Loucy (cell line): Measurements from ENCODE around the gene CCDC138.

Experiments
- H2AFZ ChIP-seq: fragments of 200-600 bp; sonication (generic); 2 replicates; pipeline ENCODE4 v1.6.0; 2016; ENCODE audit warnings: antibody characterized with exemption, mild to moderate bottlenecking, low read length, moderate library complexity
- H3F3A ChIP-seq: fragments of 200-600 bp; 2 replicates; pipeline ENCODE4 v1.6.0; 2016; ENCODE audit warnings: antibody characterized with exemption, low read depth, mild to moderate bottlenecking
- H3K27me3 ChIP-seq: fragments of 200-600 bp; sonication (generic); 2 replicates; pipeline ENCODE4 v1.6.1; 2014; ENCODE audit warnings: low read length, mild to moderate bottlenecking; ENCODE audit not compliant: insufficient read depth, poor library complexity, severe bottlenecking
- H3K36me3 ChIP-seq: fragments of 200-600 bp; sonication (generic); 2 replicates; pipeline ENCODE4 v1.6.1; 2016; ENCODE audit warnings: low read length; ENCODE audit not compliant: insufficient read depth
- H3K4me1 ChIP-seq: fragments of 200-600 bp; sonication (generic); 2 replicates; pipeline ENCODE4 v1.5.1; 2014; ENCODE audit warnings: low read length, mild to moderate bottlenecking; ENCODE audit not compliant: insufficient read depth, poor library complexity, severe bottlenecking
- H3K4me2 ChIP-seq: fragments of 200-600 bp; sonication (generic); 2 replicates; pipeline ENCODE4 v1.6.0; 2014; ENCODE audit warnings: antibody characterized with exemption, low read length, low read depth, mild to moderate bottlenecking; ENCODE audit not compliant: poor library complexity, severe bottlenecking
- H3K4me3 ChIP-seq: fragments of 200-600 bp; sonication (generic); 2 replicates; pipeline ENCODE4 v1.5.1; 2014; ENCODE audit warnings: low read length, mild to moderate bottlenecking, mixed read lengths; ENCODE audit not compliant: poor library complexity, severe bottlenecking
- H3K79me2 ChIP-seq: fragments of 200-600 bp; sonication (generic); 2 replicates; pipeline ENCODE4 v1.6.1; 2014; ENCODE audit warnings: low read length; ENCODE audit not compliant: insufficient read depth
- H3K9ac ChIP-seq: fragments of 200-600 bp; sonication (generic); 2 replicates; pipeline ENCODE4 v1.6.0; 2014; ENCODE audit warnings: mild to moderate bottlenecking, low read depth, low read length, moderate library complexity; ENCODE audit not compliant: poor library complexity, severe bottlenecking
- H3K9me2 ChIP-seq: fragments of 200-600 bp; sonication (generic); replicated peaks from 2 replicates; pipeline ENCODE4 v1.6.1; 2016; ENCODE audit warnings: low read depth, low read length, mixed read lengths
- H3K9me3 ChIP-seq: fragments of 200-600 bp; sonication (generic); 2 replicates; pipeline ENCODE4 v1.6.1; 2014; ENCODE audit warnings: mild to moderate bottlenecking, antibody characterized with exemption, low read length, low read depth; ENCODE audit not compliant: insufficient read depth
- H4K20me1 ChIP-seq: fragments of 200-600 bp; sonication (generic); 2 replicates; pipeline ENCODE4 v1.6.0; 2014; ENCODE audit warnings: antibody characterized with exemption, low read length, mild to moderate bottlenecking; ENCODE audit not compliant: insufficient read depth, poor library complexity, severe bottlenecking
- CTCF ChIP-seq: fragments of 200-600 bp; sonication (generic); conservative IDR thresholded peaks from 2 replicates; pipeline ENCODE4 v1.5.1; 2014; ENCODE audit warnings: mild to moderate bottlenecking, antibody characterized with exemption, low read length
- EZH2phosphoT487 ChIP-seq: fragments of 200-600 bp; IDR thresholded peaks from 2 replicates; pipeline ENCODE4 v1.6.1; 2018; ENCODE audit warnings: antibody characterized with exemption, mild to moderate bottlenecking, moderate library complexity, borderline replicate concordance

CCDC138 gene

DNA sequence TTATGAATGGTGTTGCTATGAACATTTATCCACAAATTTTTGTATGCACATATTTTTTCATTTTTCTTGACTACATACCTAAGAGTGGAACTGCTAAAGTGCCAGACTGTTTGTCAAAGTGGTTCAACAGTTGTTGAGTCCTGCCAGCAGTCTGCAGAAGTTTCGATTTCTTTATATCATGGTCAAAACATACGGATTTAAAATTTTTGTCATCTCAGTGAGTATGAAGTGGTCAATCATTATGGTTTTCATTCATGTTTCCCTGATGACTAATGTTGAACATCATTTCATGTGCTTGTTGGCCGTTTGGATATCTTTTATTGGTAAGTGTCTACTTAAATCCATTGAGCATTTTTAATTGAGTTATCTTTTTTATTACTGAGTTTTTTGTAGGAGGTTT is 39.2 kb downstream of the CCDC138 start:
- H3K79me2 ChIP-seq = no peaks in the 10 kb centered on the region
- H3F3A ChIP-seq = no peaks in the 10 kb centered on the region
- no peak overlapping the region for H3K9ac ChIP-seq
- no peak for TF ChIP-seq EZH2phosphoT487
- no peak for TF ChIP-seq CTCF
- no peak overlapping the region for H3K4me3 ChIP-seq
- no peaks in the 10 kb centered on the region for H3K9me2 ChIP-seq
- no peaks in the 10 kb centered on the region for H4K20me1 ChIP-seq
- H3K27me3 ChIP-seq = no peaks in the 10 kb centered on the region
- no peak overlapping the region for H3K4me2 ChIP-seq
- H2AFZ ChIP-seq = no peak overlapping the region
- H3K9me3 ChIP-seq = no peaks in the 10 kb centered on the region
- peaks cover 22% of the 10 kb centered on the region; the same call in 1 of the 2 replicates for H3K36me3 ChIP-seq
- peaks cover 2% of the 10 kb centered on the region for H3K4me1 ChIP-seq

GRCh38 chr2:108829578-108830310 is 43.2 kb downstream of the CCDC138 start:
- H2AFZ ChIP-seq = no peak overlapping the region
- H3K4me2 ChIP-seq = no peak overlapping the region
- no peaks in the 10 kb centered on the region for H3K27me3 ChIP-seq
- no peak for TF ChIP-seq EZH2phosphoT487
- no peak for TF ChIP-seq CTCF
- H4K20me1 ChIP-seq = no peaks in the 10 kb centered on the region
- no peaks in the 10 kb centered on the region for H3K9me2 ChIP-seq
- H3K79me2 ChIP-seq = no peaks in the 10 kb centered on the region
- H3K9ac ChIP-seq = no peak overlapping the region
- H3K4me1 ChIP-seq = peaks cover 8% of the 10 kb centered on the region
- no peaks in the 10 kb centered on the region for H3F3A ChIP-seq
- H3K9me3 ChIP-seq = no peaks in the 10 kb centered on the region
- no peak overlapping the region for H3K4me3 ChIP-seq
- H3K36me3 ChIP-seq = peaks cover 10% of the 10 kb centered on the region; the same call in 1 of the 2 replicates

GRCh38 chr2:108833219-108833618 is 46.6 kb downstream of the CCDC138 start:
- Histone ChIP-seq H4K20me1 (no peaks in the 10 kb centered on the region), H3K9me2 (no peaks in the 10 kb centered on the region), H3F3A (no peaks in the 10 kb centered on the region), H2AFZ (no peak overlapping the region), H3K4me1 (peaks cover 8% of the 10 kb centered on the region), H3K4me2 (no peak overlapping the region), H3K27me3 (no peaks in the 10 kb centered on the region), H3K36me3 (no peaks in the 10 kb centered on the region), H3K9me3 (peaks cover 7% of the 10 kb centered on the region), H3K9ac (no peak overlapping the region), H3K79me2 (no peaks in the 10 kb centered on the region), H3K4me3 (no peak overlapping the region)
- TF ChIP-seq EZH2phosphoT487 = no peak
- no peak for TF ChIP-seq CTCF
